ENCODE results near the gene ATP6V0E1. TPM values are rescaled to one million over a fixed set of nuclear protein-coding genes. Genes with fewer than 3 reads are reported as not detected.
"Not testable (repeated sequence)": the region's sequence is repeated elsewhere in the genome, so short reads cannot be mapped to it uniquely, and the experiment has no call there.

ATP6V0E1 gene
- total and polyA plus RNA-seq, 3 experiments from 2014 or later = 171 to 468 (median 179) TPM

DNA sequence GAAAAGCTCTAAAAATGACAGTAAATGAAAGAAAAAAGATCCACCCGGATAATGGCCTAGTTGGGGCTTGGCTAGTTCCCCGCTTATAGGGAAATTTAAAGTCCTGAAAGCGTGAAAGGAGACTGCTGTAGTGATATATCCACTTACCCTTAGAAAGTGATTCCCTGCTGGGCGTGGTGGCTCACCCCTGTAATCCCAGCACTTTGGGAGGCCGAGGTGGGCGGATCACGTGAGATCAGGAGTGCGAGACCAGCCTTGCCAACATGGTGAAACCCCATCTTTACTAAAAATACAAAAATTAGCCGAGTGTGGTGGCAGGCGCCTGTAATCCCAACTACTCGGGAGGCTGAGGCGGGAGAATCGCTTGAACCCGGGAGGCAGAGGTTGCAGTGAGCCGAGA is 33.5 kb downstream of the ATP6V0E1 start:
- DNase-seq; CTCF ChIA-PET; H3K27ac ChIP-seq (ENCODE audit: low read depth, low read length); H3K36me3 ChIP-seq (ENCODE audit: insufficient read depth, low read length); H3K9me3 Mint-ChIP-seq; H3K4me1 ChIP-seq (ENCODE audit: insufficient read depth, low read length); H3K27me3 ChIP-seq (ENCODE audit: insufficient read depth, low read length, poor library complexity, severe bottlenecking); H3K9me3 ChIP-seq (ENCODE audit: low read length); H3K4me3 Mint-ChIP-seq; H3K27me3 Mint-ChIP-seq; POLR2A ChIA-PET; H3K4me3 ChIP-seq (ENCODE audit: low read length): not testable (repeated sequence)
- H3K27ac Mint-ChIP-seq = peak overlapping the region in 6 of 8 donors; percentile 39 to 77 (median 64)
- peaks cover 33 to 59% (median 51%) of the 10 kb centered on the region in 3 donors for H3K4me1 Mint-ChIP-seq
- peaks cover 0 to 36% (median 12%) of the 10 kb centered on the region in 3 donors for H3K36me3 Mint-ChIP-seq

DNA sequence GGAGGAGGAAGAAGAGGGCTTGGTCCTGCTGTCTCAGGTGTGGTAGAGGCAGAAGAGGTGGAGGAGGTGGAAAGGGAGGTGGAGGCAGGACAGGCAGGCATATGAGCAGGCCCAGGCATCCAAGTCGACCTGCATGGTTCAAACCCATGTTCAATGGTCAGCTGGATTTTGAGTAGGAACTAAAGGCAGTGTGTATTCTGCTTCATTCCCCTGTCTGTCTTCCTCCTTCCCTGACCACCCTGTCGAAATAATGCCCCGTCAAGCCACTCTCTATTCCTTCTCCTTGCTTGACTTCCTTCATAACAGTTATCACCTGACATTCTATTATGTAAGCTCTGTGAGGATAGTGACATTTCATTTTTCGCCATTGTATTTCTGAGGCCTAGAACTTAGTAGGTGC is 34.8 kb downstream of the ATP6V0E1 start:
- Mint-ChIP-seq H3K4me3 (no peak overlapping the region), H3K9me3 (no peaks in the 10 kb centered on the region), H3K36me3 (peaks cover 0 to 42% (median 16%) of the 10 kb centered on the region in 3 donors), H3K27ac (peak overlapping the region in 4 of 8 donors; percentile 3 to 82 (median 18)), H3K4me1 (peaks cover 32 to 56% (median 51%) of the 10 kb centered on the region in 3 donors), H3K27me3 (no peaks in the 10 kb centered on the region)
- no peaks in the 10 kb centered on the region for H3K9me3 ChIP-seq (ENCODE audit: low read length)
- H3K27me3 ChIP-seq (ENCODE audit: insufficient read depth, low read length, poor library complexity, severe bottlenecking) = no peaks in the 10 kb centered on the region
- no peak for DNase-seq
- ChIA-PET POLR2A (no interaction called here), CTCF (no interaction called here)
- peaks cover 11% of the 10 kb centered on the region for H3K36me3 ChIP-seq (ENCODE audit: insufficient read depth, low read length)
- peaks cover 8% of the 10 kb centered on the region for H3K4me1 ChIP-seq (ENCODE audit: insufficient read depth, low read length)
- H3K27ac ChIP-seq (ENCODE audit: low read depth, low read length) = no peak overlapping the region
- H3K4me3 ChIP-seq (ENCODE audit: low read length) = no peak overlapping the region

DNA sequence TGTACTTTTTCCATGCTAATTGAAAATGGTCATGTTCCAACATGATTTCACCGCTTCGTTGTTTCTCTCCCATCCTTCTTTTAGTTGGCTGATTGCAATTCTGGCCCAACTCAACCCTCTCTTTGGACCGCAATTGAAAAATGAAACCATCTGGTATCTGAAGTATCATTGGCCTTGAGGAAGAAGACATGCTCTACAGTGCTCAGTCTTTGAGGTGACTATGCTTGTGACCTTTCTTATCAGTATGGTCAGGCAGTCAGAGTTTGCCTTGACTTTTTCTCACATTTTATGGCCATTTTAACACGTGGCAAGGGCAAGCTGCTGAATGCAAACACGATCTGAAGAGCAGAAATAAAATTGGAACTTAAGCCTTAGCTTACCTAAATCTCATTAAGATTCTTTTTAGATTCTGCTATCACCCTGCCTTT is 36.6 kb downstream of the ATP6V0E1 start:
- Mint-ChIP-seq H3K9me3 (no peaks in the 10 kb centered on the region), H3K4me3 (no peak overlapping the region), H3K36me3 (peaks cover 4 to 50% (median 21%) of the 10 kb centered on the region in 3 donors), H3K27ac (peak overlapping the region in 1 of 8 donors; percentile 65), H3K27me3 (no peaks in the 10 kb centered on the region), H3K4me1 (peaks cover 28 to 49% (median 44%) of the 10 kb centered on the region in 3 donors)
- peaks cover 4% of the 10 kb centered on the region for H3K4me1 ChIP-seq (ENCODE audit: insufficient read depth, low read length)
- ChIA-PET POLR2A (no interaction called here), CTCF (no interaction called here)
- no peak for DNase-seq
- H3K9me3 ChIP-seq (ENCODE audit: low read length) = no peaks in the 10 kb centered on the region
- H3K36me3 ChIP-seq (ENCODE audit: insufficient read depth, low read length) = peaks cover 11% of the 10 kb centered on the region
- no peak overlapping the region for H3K27ac ChIP-seq (ENCODE audit: low read depth, low read length)
- no peak overlapping the region for H3K4me3 ChIP-seq (ENCODE audit: low read length)
- H3K27me3 ChIP-seq (ENCODE audit: insufficient read depth, low read length, poor library complexity, severe bottlenecking) = no peaks in the 10 kb centered on the region

DNA sequence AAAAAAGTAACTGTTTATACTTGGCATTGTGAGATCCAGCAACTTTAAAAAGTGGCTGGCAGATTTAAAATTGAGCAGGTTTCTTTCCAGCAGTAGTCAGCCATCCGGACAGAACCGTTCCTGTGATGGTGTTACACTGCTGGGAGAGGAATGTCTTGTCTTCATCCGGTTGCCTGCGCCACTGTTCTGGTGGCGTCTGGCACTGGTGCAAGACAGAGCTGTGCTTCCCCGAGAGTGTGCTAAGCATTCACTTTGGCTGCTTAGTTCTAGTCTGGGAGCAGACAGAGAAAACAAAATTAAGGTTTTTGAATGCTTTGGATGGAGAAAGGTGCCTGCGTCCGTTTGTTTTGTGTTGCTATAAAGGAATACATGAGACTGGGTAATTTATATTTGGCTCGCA is 37.1 kb downstream of the ATP6V0E1 start:
- peak overlapping the region in 2 of 8 donors; percentile 36 to 40 for H3K27ac Mint-ChIP-seq
- H3K27ac ChIP-seq (ENCODE audit: low read depth, low read length) = no peak overlapping the region
- H3K9me3 ChIP-seq (ENCODE audit: low read length) = no peaks in the 10 kb centered on the region
- DNase-seq = no peak
- peaks cover 11% of the 10 kb centered on the region for H3K36me3 ChIP-seq (ENCODE audit: insufficient read depth, low read length)
- no peaks in the 10 kb centered on the region for H3K27me3 ChIP-seq (ENCODE audit: insufficient read depth, low read length, poor library complexity, severe bottlenecking)
- peaks cover 4 to 52% (median 21%) of the 10 kb centered on the region in 3 donors for H3K36me3 Mint-ChIP-seq
- no peaks in the 10 kb centered on the region for H3K27me3 Mint-ChIP-seq
- no peaks in the 10 kb centered on the region for H3K9me3 Mint-ChIP-seq
- peaks cover 27 to 44% (median 40%) of the 10 kb centered on the region in 3 donors for H3K4me1 Mint-ChIP-seq
- CTCF ChIA-PET = no interaction called here
- peaks cover 4% of the 10 kb centered on the region for H3K4me1 ChIP-seq (ENCODE audit: insufficient read depth, low read length)
- POLR2A ChIA-PET = no interaction called here
- H3K4me3 ChIP-seq (ENCODE audit: low read length) = no peak overlapping the region
- no peak overlapping the region for H3K4me3 Mint-ChIP-seq

DNA sequence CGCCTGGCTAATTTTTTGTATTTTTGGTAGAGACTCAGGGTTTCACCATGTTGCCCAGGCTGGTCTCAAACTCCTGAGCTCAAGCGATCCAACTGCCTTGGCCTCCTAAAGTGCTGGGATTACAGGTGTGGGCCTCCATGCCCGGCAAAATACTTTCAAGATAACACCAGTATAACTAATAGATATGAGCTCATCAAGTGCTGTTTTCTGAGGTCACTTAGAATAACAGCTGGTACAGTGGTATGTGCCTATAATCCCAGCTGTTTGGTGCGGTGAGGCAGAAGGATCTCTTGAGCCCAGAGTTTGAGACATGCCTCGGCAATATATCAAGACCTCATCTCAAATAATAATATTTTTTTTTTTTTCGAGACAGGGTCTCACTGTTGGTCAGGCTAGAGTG is 42.1 kb downstream of the ATP6V0E1 start:
- Mint-ChIP-seq H3K4me3 (peak overlapping the region in 1 of 7 donors; percentile 13), H3K27ac (peak overlapping the region in 3 of 8 donors; percentile 12 to 72 (median 68)), H3K9me3 (no peaks in the 10 kb centered on the region), H3K36me3 (peaks cover 4 to 39% (median 12%) of the 10 kb centered on the region in 3 donors), H3K4me1 (peaks cover 4 to 19% (median 15%) of the 10 kb centered on the region in 3 donors), H3K27me3 (no peaks in the 10 kb centered on the region)
- POLR2A ChIA-PET = interaction anchor here (0.6 kb wide), 1 partner anchor 63 kb away, joined by 12 read pairs; no protein-coding TSS in a partner anchor
- peaks cover 26% of the 10 kb centered on the region for H3K4me1 ChIP-seq (ENCODE audit: insufficient read depth, low read length)
- H3K36me3 ChIP-seq (ENCODE audit: insufficient read depth, low read length) = peaks cover 9% of the 10 kb centered on the region
- CTCF ChIA-PET = no interaction called here
- H3K4me3 ChIP-seq (ENCODE audit: low read length) = no peak overlapping the region
- H3K27ac ChIP-seq (ENCODE audit: low read depth, low read length) = no peak overlapping the region
- H3K9me3 ChIP-seq (ENCODE audit: low read length) = no peaks in the 10 kb centered on the region
- no peaks in the 10 kb centered on the region for H3K27me3 ChIP-seq (ENCODE audit: insufficient read depth, low read length, poor library complexity, severe bottlenecking)
- DNase-seq = no peak

DNA sequence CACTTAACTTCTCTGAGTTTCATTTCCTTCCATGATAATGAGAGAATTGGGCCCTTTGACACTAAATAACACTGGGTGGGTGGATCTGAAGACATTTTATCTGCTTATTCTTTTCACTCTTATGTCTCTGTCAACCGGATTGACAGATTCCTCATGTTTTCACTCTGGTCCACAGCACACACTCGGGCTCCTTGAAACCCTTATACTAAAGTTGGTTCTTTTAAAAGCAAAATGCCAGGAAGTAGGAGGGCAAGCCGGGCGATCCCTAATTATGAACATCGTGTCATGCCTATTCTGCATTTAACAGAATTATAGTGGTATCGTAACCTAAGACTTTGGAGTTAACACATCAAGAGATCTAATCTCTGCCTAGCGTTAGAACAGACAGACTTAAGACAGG is 44.3 kb downstream of the ATP6V0E1 start:
- ChIA-PET CTCF (no interaction called here), POLR2A (no interaction called here)
- H3K4me1 Mint-ChIP-seq = peaks cover 2 to 11% (median 4%) of the 10 kb centered on the region in 3 donors
- no peak for DNase-seq
- peaks cover 4 to 25% (median 8%) of the 10 kb centered on the region in 3 donors for H3K36me3 Mint-ChIP-seq
- H3K27ac Mint-ChIP-seq = peak overlapping the region in 4 of 8 donors; percentile 1 to 67 (median 54)
- Histone ChIP-seq H3K9me3 (ENCODE audit: low read length) (no peaks in the 10 kb centered on the region), H3K4me3 (ENCODE audit: low read length) (no peak overlapping the region), H3K36me3 (ENCODE audit: insufficient read depth, low read length) (no peaks in the 10 kb centered on the region), H3K4me1 (ENCODE audit: insufficient read depth, low read length) (peaks cover 26% of the 10 kb centered on the region), H3K27me3 (ENCODE audit: insufficient read depth, low read length, poor library complexity, severe bottlenecking) (no peaks in the 10 kb centered on the region), H3K27ac (ENCODE audit: low read depth, low read length) (no peak overlapping the region)
- no peak overlapping the region for H3K4me3 Mint-ChIP-seq
- no peaks in the 10 kb centered on the region for H3K9me3 Mint-ChIP-seq
- no peaks in the 10 kb centered on the region for H3K27me3 Mint-ChIP-seq

DNA sequence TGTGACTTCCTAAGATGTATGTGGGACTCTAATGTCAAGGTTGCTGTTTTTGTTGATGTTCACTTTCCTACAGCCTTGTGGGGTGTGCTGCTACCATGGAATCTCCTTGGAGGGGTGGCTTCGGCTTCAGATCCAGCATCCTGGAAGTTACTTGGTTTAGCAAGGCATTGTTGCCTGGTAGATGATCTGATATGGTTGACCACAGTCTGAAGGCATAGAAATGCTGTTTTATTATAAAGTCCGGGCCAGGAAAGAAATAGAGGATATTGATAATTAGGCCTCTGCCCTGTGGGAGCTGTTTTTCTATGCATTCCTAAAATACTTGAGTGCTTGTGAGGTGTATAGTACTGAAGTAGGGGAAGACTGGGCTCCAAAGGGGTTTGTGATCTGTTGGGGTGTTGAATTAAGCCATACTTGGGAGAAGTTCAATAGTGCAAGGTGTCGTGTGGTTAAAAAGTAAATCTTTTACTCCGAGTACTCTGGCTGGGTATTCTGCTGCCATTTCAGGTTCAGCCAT is 45.3 kb downstream of the ATP6V0E1 start:
- CTCF ChIA-PET = interaction anchor here (1.2 kb wide), 1 partner anchor 44 kb away, joined by 3 read pairs; no protein-coding TSS in a partner anchor
- no peaks in the 10 kb centered on the region for H3K9me3 Mint-ChIP-seq

DNA sequence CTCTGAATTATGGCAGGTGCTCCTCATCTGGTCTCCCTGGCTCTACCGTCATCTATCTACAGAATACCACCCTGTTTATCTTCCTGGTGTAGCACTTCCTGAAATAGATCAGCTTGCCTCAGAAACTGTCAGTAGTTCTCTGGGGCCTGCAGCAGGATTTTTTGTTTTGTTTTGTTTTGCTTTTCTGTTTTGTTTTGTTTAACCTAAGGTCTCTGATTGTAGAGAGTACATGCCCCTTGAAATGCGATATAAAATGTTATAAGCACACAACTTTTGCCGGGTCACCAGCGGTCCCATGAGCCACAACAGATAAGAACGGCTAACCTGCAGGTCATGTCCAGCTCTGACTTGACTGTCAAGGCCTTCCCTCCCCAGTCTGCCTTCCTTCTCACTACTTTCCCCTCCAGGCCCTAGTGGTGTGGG is 45.9 kb downstream of the ATP6V0E1 start:
- no peak overlapping the region for H3K4me3 Mint-ChIP-seq
- Histone ChIP-seq H3K4me1 (ENCODE audit: insufficient read depth, low read length) (peaks cover 27% of the 10 kb centered on the region), H3K27ac (ENCODE audit: low read depth, low read length) (peak overlapping the region; percentile 29), H3K36me3 (ENCODE audit: insufficient read depth, low read length) (no peaks in the 10 kb centered on the region), H3K4me3 (ENCODE audit: low read length) (no peak overlapping the region), H3K9me3 (ENCODE audit: low read length) (no peaks in the 10 kb centered on the region), H3K27me3 (ENCODE audit: insufficient read depth, low read length, poor library complexity, severe bottlenecking) (no peaks in the 10 kb centered on the region)
- H3K27ac Mint-ChIP-seq = no peak overlapping the region
- DNase-seq = peak in 1 of 5 donors; percentile 15
- ChIA-PET POLR2A (no interaction called here), CTCF (interaction anchor here (1.2 kb wide), 1 partner anchor 45 kb away, joined by 3 read pairs; no protein-coding TSS in a partner anchor)
- peaks cover 5 to 23% (median 15%) of the 10 kb centered on the region in 3 donors for H3K4me1 Mint-ChIP-seq
- H3K36me3 Mint-ChIP-seq = peaks cover under 1 to 22% (median 5%) of the 10 kb centered on the region in 3 donors
- no peaks in the 10 kb centered on the region for H3K9me3 Mint-ChIP-seq
- H3K27me3 Mint-ChIP-seq = no peaks in the 10 kb centered on the region

More for the DNA sequence above, 45.3 kb downstream of the ATP6V0E1 start:
- H3K36me3 Mint-ChIP-seq = peaks cover 4 to 20% (median 5%) of the 10 kb centered on the region in 3 donors
- H3K36me3 ChIP-seq (ENCODE audit: insufficient read depth, low read length) = no peaks in the 10 kb centered on the region
- H3K4me3 Mint-ChIP-seq = no peak overlapping the region
- no peaks in the 10 kb centered on the region for H3K27me3 ChIP-seq (ENCODE audit: insufficient read depth, low read length, poor library complexity, severe bottlenecking)
- no peaks in the 10 kb centered on the region for H3K9me3 ChIP-seq (ENCODE audit: low read length)
- H3K4me3 ChIP-seq (ENCODE audit: low read length) = no peak overlapping the region
- peaks cover 26% of the 10 kb centered on the region for H3K4me1 ChIP-seq (ENCODE audit: insufficient read depth, low read length)
- no peak for DNase-seq
- no peak overlapping the region for H3K27ac ChIP-seq (ENCODE audit: low read depth, low read length)
- H3K27ac Mint-ChIP-seq = no peak overlapping the region
- no peaks in the 10 kb centered on the region for H3K27me3 Mint-ChIP-seq
- POLR2A ChIA-PET = no interaction called here
- H3K4me1 Mint-ChIP-seq = peaks cover 2 to 20% (median 11%) of the 10 kb centered on the region in 3 donors

Measured in CD8-positive, alpha-beta memory T cell (primary cell).